UCSD-AML1 (cell line): ENCODE results near the gene SLC40A1.

ENCODE experiments used
- DNase-seq: peaks from one replicate; lab custom pipeline; 2025; ENCODE audit not compliant: unreplicated experiment; lab: John Stamatoyannopoulos, UW

SLC40A1 gene

DNA sequence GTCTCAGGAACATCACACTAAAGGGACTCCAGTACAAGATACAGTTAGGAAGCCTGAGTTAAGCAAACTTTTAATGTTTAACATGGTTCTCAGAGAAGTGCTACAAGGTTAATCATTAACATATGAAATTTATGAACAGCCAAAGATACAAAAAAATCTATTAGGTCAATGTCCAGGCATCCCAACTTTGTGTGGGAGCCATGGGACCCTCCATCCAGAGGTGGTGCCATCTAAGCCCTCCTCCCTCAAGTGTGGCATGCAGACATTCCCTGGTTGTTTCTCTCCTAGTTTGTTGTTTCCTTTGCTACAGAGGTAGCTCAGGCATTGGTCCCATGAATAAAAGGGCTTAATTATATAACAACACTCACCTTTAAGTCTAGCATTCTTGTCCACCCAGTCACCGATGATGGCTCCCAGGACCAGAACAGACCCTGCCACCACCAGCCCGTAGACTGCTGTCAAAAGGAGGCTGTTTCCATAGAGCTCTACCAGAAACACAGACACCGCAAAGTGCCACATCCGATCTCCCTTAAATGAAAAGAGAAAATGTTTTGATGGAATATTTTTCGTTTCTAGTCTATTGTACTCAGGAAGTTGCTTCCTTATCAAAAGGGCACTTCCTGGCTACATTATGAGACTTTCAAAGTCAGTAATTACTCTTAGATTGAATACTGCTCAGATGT is 5.7 kb downstream of the SLC40A1 start:
- no peak for DNase-seq

DNA sequence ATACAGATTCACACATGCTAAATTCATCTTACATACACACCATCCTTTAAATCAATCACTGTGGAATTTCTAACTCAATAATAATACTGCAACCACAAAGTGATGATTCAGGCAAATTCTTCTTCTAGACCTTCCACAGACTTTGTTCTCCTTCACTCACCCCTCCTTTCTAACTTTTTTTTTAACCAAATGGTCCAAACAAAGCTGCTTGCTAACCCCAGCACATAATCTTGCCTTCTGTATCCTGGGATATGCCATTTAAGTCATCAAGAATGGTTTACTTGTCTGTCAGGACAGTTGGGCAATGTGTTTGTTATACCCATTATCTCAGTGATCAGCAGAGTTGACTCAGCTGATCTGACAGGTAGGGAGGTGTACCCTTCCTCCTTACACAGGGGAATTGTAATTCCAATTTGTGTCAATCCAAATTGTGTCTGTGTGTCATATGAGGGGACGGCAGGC is 10.0 kb downstream of the SLC40A1 start:
- DNase-seq, result no peak

DNA sequence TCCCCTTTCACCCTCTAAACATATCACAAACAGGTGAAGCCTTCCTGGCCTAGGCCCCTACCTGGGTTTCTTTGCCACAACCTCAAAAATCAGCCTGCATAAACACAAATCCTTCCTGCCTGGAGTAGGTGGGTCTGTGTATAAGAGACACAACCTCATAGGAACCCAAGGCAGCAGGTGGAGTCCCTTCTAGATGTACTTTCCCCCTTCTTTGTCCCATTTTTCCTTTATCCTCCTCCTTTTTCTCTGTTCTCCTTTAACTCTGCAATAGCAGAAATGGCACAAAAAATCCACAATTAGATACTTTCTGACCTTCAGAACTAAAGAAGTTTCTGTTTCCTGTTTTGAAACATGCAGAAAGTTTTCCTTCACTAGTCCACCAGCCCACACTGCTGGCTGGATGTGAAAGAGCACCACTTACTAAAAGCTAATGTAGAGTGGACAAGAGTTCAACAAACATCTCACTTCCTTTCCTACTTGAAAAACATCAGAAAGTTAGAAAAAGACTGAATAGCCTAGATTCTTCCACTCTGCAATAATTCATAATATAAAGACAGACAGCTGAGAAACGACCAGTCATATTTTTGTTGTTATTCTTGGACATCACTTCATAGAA is 11.2 kb downstream of the SLC40A1 start:
- DNase-seq, result no peak

DNA sequence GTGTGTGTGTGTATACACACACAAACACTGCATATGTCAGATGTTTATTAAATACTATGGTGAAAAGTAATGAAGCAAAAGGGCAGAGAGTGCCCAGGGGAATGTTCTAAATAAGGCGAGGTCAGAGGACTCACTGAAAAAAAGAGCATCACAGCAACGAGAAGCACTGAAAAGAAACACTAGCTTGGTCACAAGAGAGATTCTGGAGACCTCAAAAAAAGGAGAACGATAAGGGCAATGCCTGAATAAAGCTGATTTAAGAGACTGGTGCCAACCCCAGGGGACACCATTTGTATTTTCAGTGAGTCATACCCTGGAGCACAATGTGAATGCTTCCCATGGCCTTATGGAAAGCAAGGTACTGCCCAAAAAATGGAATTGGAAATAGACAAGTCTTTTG is 14.5 kb downstream of the SLC40A1 start:
- DNase-seq, result no peak

DNA sequence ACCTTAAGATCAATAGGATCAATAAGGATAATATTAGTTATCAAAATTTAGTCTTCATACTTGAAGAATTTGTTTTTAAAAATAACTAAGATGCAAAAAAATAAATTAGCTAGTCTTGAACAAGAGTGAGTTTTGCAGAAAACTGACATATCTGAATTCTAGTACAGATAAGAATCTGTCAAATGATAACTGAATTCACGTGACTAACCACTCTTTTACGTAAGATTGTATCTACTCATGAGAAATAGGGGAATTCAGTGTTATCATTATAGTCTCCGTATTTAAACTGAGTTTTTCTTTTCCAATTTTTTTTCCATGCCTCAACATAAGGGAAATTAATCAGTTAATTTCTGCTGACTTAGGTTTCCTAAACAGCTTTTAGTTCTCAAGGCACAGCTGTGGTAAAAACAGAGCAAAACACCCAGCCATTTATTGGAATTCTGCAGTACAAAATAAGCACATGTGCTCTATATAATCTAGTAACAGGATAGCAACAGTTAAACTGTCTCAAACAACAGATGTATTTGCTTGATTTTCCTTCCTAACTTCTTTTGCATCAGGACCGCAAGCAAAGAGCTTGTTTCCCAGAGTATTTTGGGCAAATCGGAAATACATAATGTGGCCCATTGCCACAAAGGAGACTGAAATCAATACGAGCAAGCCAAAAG is 19.1 kb downstream of the SLC40A1 start:
- DNase-seq, result no peak

DNA sequence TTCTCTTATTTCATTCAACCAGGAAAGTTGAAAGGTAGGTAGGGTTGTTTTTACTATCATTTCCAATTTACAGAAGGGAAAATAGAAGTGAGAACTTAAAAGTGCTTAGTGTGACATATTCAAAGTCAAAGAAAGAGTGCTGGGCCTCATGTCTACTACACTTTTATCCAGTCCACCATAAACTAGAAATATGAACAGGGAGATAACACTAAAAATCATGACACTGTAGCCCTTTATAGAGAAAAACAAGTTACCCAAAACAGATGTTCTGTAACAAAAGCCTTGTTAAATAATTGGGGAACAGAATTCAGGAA is 20.4 kb downstream of the SLC40A1 start:
- DNase-seq, result no peak

DNA sequence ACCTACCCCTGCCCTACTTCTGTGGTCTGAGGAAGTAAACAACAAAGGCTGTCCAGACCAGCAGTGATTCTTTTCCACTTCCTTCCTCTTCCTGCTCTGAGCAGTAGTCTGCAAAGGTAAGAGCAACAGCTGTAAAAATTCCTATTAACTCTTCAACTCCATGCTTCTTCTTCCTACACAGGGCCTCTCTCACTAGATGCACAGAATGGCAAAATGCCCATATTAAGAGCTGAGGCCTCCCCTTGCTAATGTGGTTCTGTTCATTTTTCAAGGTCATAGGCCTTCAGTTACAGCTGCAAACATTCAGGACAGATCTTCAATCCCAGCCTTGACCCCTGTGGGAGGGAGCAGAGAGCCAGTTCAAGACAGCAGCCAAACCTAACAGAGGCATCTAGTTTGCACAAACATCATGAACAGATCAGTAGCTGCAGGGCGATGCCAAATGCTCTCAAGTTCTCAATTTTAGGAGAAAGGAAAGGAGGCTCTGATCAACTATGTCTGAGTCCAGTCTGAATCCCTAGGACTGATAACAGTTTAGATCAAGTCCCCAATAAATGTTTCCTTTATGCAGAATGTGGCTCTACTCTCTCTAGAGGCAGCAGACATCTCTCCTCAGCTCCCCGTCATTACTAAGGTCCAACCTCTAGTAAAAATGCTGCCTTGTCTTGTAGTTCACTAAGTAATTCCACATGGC is 20.9 kb downstream of the SLC40A1 start:
- DNase-seq, result no peak

DNA sequence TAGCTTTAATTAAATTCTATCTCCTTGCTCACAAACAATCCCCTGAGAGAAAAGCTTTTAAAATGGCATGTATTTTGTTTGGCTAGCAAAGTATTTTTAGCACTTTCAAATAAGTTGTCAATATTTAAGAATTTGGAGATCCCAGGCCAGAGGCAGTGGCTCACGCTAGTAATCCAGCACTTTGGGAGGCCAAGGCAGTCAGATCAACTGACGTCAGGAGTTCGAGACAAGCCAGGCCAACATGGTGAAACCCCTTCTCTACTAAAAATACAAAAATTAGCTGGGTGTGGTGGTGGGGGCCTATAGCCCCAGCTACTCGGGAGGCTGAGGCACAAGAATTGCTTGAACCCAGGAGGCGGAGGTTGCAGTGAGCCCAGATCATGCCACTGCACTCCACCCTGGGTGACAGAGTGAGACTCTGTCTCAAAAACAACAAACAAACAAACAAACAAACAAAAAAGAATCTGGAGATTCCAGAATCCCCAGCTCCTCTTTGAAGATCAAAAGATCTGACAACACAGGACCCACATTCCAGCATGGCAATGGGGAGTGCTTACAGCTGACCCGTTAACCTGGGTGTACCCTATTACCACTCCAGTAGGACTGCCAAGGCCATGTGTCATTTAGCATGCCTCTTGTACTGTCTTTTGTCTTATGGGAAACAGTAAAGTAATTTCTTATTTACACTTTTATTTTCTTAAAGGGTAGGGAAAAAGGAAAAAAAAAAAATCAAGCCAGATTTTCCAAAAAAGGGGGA is 21.9 kb downstream of the SLC40A1 start:
- DNase-seq, result no peak

DNA sequence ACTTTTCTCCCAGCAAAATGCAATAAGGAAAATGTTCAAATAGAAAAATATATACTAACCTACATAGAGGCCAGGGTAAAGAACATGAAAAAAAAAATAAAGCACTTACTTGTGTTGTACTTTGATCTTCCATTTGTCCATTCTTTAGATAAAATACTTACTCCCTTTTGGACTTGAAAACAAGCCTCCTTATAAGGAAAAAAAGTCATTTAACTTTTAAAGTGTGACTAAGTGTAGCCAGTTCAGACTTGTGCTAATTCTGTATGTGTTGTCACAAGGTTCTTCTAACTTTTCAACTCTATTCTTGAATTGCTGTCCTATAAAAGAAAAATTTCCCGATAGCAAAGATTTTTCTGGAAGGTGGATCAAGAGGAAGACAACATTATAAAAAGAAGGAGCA is 23.2 kb downstream of the SLC40A1 start:
- DNase-seq, result no peak

DNA sequence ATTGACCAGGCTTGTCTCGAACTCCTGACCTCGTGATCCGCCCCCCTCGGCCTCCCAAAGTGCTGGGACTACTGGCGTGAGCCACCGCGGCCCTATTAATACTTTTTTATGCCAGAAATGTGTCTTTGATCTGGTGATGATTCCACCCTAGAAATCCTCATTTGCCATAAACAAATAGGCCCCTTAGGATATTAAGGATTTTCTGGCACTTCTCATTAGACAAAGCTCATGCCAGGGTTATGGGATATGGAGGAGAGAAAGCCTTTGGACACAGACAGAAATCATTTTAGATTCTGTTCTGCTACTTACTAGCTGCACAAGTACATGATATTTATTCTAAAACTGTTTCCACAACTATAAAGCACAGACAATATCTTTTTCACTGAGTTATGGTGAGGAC is 24.1 kb downstream of the SLC40A1 start:
- DNase-seq, result no peak

DNA sequence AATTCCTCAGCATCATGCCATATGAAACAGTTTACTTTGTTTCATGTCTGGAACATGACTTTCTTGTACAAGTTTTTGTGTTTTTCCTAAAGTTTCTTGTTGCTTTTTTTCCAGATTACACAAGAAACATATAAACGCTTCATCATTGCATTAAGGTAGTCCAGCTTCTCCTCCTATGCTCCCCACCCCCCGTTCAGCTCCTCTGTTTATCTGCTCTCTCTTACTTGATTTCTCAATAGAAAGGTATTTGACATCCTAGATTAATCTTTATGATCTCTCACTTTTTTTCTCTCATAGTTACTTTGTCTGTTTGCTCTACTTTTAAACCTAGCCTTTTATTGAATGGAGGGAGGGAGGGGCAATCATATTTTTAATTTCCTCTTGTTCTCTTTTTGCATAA is 25.4 kb downstream of the SLC40A1 start:
- no peak for DNase-seq

DNA sequence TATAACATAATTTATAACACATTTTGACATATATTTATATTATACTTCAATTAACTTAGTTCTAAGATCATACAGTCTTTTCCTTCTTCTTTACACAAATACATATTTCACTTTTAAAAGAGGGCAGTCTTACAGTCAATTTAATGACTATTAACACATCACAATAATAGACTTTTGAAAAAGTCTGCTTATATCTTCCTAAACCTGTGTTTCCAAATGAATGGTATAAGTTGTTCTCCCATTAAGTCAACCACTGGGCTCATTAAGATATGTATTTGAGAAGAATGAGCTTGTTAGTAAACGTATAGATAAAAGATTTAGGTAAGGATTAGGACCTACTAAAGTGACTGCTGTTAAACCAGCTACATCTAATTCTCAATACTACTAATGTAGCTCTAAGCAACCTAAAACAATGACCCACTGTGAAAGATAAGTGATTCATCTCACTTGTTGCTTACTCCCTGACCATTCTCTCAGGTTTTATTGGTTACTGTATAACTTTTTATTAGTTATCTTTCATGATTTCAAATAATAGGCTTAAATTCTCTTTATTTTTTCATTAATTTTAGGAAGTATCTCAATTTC is 27.0 kb downstream of the SLC40A1 start:
- DNase-seq, result no peak

DNA sequence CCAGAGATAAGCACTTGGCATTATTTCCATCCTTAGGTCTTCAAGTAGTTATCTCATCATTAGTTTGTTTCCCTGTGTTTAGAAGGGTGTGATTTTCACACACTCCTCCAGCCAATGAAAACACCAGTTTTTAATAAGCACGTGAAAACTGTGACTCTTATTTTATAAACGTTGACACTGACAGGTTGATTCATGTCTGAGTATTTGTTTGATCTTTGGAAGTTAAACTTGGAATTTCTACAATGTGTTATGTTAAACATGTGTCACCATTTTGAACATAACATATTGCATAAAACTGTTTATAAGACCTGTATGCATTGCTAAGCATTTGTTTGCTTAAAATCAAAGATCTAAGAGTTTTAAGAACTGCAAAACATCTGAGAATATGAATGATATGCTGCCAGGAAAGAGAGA is 27.6 kb downstream of the SLC40A1 start:
- DNase-seq, result no peak

DNA sequence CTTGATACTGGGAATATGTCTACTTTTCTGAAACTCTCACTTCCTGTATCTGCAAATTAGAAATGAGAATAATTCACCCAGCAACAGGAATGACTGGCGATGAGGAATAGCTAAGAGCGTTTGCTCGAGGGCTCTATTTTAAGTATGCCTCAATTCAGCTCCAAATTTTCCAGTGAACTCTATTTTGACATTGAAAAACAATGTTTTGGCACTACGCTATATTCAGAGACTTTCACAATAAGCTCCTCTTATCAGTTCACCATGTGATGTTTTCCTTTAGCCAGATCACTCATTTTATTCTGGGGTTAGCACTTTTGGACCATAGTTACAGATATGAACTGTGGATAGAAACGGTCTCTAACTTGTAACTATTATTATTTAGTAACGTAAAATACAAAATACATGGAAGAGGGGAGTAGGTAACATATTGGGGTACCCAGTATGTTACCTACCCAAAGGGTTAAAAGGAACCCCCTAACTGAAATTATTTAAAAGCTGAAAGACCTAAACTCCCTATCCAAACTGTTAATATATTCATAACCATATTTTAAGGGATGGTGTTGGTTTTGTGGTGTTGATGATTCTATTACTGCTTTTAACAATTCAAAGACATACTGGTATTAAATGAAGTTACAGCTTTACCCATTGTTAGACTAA is 28.1 kb downstream of the SLC40A1 start:
- no peak for DNase-seq

DNA sequence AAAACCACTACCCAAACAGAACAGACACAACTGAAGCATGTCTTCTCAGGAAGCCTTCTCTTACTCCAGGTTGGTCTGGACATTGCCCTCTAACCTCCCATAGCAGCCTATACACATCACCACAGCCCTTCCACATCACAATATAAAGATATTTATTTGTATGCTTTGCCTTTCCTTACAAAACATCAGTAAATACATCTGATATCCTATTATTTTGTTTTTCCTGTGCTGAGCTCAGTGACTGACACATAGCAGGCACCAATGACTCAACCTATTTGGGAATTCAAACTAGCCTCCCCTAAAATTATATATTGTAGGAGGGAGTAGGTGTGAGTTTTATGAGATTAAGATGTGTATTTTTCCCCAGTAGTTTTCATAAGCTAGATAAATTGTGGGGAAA is 28.8 kb downstream of the SLC40A1 start:
- no peak for DNase-seq

DNA sequence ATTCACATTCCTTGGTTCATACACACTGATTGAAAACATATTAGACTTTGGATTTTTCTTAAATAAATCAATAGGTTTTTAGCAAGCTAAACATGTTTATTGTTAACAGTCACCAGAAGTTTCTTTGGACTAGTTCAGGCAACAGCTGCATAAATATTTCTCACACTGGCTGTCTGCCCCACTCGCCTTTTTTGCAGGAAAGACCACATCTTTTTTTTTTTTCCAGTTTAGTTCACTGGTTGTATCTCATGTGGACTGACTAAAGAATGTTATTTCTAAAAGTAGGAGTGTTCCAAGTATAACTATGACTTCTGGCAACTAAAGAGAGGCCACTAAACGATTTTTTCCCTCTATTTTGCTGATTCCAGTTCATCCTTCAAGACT is 31.1 kb downstream of the SLC40A1 start:
- DNase-seq, result no peak

DNA sequence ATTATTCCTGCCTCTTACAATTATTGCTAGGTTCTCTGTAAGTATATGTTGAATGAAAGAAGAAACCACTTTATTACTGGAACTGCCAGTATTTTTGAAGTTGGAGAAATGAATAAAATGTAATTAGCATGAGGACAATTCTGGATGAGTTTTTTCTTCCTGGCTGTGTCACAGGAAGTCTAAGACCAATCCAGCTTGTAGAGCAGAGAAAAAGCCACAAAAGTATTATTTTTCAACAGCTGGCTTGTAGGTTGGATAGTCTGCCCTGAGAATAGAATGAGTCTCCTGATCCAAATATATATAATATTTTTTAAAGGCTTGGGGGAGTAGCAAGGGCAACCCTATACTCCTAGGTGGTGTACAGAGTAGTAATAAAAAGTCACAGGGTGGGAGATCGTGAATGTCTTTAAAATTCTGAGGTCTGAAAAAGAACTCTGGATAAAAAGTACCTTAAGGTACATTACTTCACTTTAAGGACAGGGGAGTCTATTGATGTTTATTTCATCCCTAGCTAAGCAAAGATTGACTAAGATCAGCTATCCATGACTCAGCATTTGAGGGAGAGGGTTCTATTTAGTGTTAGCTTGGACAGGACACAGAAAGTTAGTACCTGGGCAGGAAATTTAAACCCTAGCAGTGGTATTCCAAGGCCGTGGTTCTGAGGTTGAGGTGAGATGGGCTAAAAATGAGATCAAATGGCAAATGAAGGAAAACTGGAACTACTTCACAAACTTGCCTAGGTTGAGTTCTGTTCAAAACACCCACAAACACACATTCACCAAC is 31.7 kb downstream of the SLC40A1 start:
- no peak for DNase-seq

DNA sequence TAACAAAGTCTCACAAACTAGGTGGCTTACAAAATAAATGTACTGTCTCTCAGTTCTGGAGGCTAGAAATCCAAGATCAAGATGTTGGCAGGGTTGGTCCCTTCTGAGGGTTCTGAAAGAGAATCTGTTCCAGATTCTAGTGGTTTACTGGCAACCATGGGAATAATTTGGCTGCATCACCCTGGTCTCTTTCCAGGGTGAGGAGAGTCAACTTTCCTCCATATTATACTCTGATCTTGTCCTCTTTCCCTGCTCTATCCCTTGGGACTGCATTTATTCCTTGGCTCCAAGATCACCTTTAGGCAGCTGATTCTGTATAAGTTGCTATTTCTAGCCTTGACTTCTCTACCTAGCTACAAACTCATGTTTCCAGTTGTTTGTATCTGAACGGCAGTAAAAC is 35.2 kb downstream of the SLC40A1 start:
- DNase-seq, result no peak

DNA sequence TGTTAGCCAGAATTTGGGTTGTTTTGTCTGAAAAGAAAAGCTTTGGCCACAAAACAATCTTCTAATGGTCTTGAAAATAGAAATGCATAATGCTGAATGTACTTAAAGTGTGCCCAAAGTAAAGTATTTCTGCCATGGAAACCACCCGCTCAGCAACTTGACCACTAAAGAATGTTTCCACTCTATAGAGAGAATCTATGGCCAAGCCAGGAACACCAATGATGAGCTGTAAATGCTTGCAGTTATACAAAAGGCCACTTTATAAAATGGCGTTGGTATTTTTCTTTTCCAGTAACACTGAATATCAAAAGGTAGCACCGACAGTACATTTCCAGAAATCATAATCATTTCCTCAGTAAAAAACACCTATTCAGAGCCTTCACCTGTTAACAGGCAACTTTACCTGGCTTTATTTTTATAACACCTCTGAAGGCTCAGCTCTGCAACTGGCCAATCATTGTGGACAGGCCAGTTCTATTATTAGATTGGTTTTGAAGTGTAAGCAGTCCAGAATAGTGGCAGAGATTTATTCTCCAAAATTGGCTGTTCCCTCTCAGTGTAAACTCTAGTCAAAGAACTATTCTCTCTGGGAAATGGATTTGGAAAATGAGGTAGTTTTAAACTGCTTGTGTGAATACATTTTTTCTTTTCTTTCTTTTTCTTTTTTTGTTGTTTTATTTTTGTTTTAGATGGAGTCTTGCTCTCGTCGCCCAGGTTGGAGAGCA is 36.1 kb downstream of the SLC40A1 start:
- DNase-seq, result no peak
